SK-N-SH treated with all-trans-retinoic acid at 6 μM for 48 hours (cell line): ENCODE results near the gene WDR11.

Experiments
- GLIS3 ChIP-seq: fragments of 250-450 bp; sonication (Bioruptor Pico); IDR thresholded peaks from 2 replicates; pipeline ENCODE4 v1.5.0; 2020; ENCODE audit warnings: mild to moderate bottlenecking, moderate library complexity
- ISL1 ChIP-seq: fragments of 250-450 bp; sonication (Bioruptor Pico); IDR thresholded peaks from 2 replicates; pipeline ENCODE4 v2.1.2; 2022; ENCODE audit warnings: mild to moderate bottlenecking, moderate library complexity
- PATZ1 ChIP-seq: fragments of 250-450 bp; sonication (Bioruptor Pico); IDR thresholded peaks from 2 replicates; pipeline ENCODE4 v1.8.0; 2020; ENCODE audit warnings: mild to moderate bottlenecking, moderate library complexity, borderline replicate concordance
- PPARA ChIP-seq: fragments of 250-450 bp; sonication (Bioruptor Pico); IDR thresholded peaks from 2 replicates; pipeline ENCODE4 v1.5.0; 2020; ENCODE audit warnings: mild to moderate bottlenecking, borderline replicate concordance
- TCF4 ChIP-seq: fragments of 250-450 bp; sonication (Bioruptor Pico); IDR thresholded peaks from 2 replicates; pipeline ENCODE4 v1.8.0; 2021; ENCODE audit warnings: mild to moderate bottlenecking, moderate library complexity, borderline replicate concordance
- ZFP30 ChIP-seq: fragments of 450-650 bp; formaldehyde crosslinking; IDR thresholded peaks from 2 replicates; pipeline ENCODE4 v1.5.0; 2022; ENCODE audit warnings: mild to moderate bottlenecking, moderate library complexity

DNA sequence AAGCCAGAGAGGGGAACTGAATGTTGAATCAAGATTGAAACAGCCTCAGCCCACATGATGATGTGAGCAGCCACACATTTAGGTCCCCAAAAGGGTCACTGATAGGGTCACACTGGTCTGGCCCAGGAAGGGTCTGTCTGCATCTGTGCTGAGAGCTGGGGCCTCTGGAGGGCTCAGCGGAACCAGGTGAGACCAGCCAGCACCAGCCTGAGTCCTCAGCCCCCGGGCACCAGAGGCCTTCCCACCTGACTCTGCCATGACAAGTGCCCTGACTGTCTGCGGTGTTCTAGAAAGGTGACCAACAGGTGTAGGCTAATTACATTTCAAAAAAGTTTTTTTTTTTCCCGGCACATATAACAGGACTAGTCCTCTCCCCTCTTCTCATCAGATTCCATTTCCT lies 76.2 kb downstream of the WDR11 start:
- TF ChIP-seq TCF4 (CRISPR knock-in tag) (no peak), GLIS3 (CRISPR knock-in tag) (no peak), PPARA (CRISPR knock-in tag) (no peak), PATZ1 (CRISPR knock-in tag) (no peak), ZFP30 (CRISPR knock-in tag) (no peak), ISL1 (CRISPR knock-in tag) (no peak)
